ENCODE measurements around the gene ATP8A2.

Gene ATP8A2

GRCh38 chr13:25632166-25632888 is 260.6 kb downstream of the ATP8A2 start:
- DNase-seq (ENCODE audit: low spot score): no peak

- no peak for DNase-seq (ENCODE audit: low spot score)
Measured at GRCh38 chr13:25633093-25633492, 261.3 kb downstream of the ATP8A2 start.

DNA sequence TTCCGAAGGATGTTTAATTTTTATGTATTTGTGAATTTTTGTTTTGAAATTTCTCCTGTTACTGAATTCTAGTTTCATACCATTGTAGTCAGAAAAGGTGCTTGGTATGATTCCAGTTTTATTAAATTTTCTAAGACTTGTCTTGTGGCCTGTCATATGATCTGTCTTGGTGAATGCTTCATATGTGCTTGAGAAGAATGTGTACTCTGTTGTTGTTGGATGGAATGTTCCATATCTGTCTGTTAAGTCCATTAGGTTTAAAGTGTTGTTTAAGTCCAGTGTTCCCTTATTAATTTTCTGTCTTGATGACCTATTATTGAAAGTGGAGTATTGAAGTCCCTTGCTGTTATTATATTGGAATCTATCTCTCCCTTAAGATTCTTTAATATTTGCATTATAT is 273.9 kb downstream of the ATP8A2 start:
- DNase-seq (ENCODE audit: low spot score): no peak

DNA sequence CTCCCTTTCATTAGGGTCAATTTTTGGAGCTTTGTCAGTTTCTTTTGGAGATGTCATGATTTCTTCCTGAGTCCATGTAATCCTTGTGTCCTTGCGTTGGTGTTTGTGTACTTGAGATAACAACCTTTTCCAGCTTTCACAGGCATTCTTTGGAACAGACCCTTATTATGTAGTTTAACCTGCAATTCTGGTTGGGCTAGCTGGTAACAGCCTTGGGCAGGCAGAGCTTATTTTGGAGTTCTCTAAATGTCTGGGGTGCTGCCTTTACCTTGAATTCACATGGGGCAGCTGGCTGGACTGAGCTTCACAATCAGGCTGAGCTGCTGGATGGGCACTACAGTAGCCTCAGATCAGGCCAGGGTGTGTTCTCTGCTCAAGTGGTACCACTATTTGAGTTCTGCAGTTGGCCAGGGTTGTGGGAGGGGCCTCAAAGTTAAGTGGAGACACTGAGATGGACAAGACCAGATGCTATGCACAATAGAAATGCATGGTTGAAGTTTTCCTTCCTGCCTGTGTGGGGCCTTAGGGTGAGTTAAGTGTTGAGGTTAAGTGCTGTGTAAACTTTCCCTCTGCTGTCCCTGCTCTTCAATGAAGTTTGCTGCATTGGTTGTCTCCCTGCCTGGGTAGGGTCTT is 277.3 kb downstream of the ATP8A2 start:
- DNase-seq (ENCODE audit: low spot score): no peak

DNA sequence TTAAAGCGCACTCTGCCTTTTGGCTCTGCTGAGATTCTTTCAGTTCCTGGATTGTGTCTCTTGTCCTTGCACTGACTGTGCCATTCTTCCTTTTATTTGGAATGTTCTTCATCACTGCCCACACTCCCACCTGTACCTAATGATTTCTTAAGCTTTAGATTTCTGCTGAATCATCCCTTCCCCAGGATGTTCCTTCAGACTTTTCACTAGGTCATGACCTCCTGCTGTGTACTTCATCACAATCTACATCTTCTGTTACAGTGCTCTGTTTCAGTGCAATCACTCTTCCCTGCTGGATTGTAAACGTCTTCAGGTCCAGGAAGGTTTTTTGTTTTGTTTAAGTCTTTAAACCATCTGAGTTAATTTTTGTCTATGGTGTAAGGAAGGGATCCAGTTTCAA is 281.0 kb downstream of the ATP8A2 start:
- DNase-seq (ENCODE audit: low spot score): no peak

- no peak for DNase-seq (ENCODE audit: low spot score)
Measured at GRCh38 chr13:25654322-25654721, 282.5 kb downstream of the ATP8A2 start.

DNA sequence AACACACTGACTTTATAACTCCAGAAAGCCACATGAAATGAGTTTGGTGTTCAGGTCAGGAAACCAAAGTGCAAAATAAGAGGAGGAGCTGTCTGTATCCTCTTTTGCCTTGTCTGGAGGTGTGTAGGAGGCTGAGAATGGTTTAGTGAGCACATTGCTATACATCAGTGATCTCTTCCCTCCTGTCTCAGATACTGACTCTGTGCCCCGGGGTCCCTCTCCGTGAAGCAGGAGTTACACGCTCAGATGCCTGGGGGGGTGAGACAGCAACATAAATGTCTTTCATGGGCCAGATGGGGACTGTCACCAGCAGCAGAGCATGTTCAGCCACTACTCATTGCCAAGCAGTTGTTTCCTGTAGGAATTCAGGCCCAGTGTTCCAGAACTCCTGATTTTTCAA is 285.4 kb downstream of the ATP8A2 start:
- DNase-seq (ENCODE audit: low spot score): no peak

DNA sequence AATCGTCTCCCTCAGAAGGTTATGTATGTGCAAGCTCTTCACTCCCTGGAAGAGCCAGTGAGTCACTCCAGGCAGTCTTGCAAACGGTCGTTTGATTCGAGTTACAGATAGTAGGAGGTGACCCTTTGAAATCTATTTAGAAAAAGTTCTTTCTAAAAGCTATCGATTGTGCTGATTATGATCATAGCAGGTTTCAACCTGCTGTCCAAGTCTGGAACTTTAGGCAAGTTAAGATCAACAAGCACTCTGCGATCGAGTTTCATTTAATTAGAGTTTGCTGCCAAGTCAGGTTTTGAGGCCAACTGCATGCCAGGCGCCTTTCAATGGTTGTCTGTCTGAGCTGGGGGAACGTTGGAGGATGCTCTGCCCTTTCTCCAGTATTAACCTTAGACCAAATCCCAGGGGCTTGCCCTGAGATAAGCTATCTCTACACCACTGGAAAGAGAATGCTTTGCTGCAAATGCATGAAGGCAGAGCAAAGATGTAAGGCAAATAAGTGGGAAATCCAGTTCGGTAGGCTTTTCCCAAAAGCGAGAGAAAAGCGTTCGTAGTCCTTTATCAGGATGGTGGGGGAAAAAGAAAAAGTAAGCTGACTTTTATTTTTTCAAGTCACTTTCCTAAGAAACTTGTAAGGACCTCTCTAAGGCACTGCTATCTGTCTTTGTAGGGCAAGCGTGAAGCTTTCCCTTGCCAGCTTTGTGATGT is 287.5 kb downstream of the ATP8A2 start:
- no peak for DNase-seq (ENCODE audit: low spot score)

DNA sequence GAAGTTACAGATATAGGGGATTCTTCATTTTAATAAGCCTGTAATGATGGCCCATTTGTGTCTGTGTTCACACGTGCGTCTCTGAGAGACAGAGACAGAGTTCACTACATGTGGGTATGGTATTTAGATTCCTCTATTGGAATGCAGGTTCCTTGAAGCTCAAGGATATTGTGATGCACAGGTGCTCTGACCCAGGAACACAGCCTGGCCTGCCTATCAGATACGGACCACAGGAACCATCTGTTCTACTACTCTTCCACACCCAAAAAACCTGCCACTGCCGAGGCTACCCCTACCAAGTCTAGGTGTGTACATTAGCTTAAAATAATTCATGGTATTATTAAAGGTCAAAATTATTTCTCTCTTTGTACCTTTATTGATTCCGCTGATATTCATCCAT is 289.2 kb downstream of the ATP8A2 start:
- DNase-seq (ENCODE audit: low spot score): no peak

DNA sequence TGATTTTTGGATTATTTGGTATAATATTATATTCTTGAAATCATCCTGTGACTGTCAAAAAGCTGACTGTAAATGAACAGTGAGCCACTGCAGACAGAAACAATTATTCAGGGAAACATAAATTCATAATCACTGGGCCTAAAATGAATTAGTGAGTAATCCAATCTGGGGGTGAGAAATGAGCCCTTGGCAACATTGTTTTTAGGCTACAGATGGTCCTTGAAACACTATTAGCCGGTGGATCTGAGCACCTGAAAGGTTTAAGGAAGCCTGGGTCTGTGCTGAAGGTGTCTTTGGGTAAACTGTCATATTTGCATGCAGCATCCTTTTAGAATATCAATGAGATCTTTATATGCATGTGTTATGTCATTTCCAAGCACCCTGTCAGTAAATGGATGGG is 290.7 kb downstream of the ATP8A2 start:
- no peak for DNase-seq (ENCODE audit: low spot score)

GRCh38 chr13:25668345-25668744 is 296.6 kb downstream of the ATP8A2 start:
- DNase-seq (ENCODE audit: low spot score): no peak

GRCh38 chr13:25673711-25674110 is 301.9 kb downstream of the ATP8A2 start:
- DNase-seq (ENCODE audit: low spot score): no peak

DNA sequence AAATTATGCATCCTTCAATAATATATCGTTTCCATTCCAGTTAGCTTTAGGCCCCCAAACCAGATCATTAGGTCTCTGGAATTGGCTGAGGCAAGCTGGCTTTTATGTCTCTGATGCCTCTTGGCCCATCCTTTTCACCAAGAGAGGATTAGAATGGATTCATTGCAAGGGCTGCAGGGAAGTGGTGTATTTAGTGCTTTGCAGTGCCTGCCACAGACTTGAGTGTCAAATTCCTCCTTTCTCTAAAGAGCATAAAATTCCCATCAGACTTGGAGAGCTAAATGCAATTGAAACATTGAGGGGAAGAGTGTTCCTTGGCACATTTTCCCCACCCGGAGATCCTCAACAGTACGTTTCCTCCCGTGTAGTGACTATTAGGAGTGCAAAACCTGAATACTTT is 302.6 kb downstream of the ATP8A2 start:
- no peak for DNase-seq (ENCODE audit: low spot score)

DNA sequence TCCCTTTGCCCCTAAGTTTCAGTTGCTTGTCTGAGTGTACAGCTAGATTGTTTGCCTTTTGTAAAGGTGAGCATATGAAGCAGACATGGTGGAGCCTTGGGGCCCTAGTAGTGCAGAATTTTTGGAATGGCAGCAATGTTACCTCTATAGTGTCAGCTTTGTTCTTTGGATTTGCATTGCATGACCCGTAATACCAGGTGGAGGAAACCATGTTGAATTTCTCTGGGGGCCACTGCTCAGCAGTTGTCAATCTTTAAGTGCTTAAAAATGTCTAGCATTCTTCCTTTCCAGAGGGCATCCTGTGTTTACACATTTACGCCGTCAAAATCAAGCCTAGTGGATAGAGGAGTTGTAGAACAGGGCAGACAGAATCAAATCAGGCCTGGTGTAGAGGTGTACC is 303.3 kb downstream of the ATP8A2 start:
- DNase-seq (ENCODE audit: low spot score): no peak

GRCh38 chr13:25677956-25678355 is 306.2 kb downstream of the ATP8A2 start:
- no peak for DNase-seq (ENCODE audit: low spot score)

DNA sequence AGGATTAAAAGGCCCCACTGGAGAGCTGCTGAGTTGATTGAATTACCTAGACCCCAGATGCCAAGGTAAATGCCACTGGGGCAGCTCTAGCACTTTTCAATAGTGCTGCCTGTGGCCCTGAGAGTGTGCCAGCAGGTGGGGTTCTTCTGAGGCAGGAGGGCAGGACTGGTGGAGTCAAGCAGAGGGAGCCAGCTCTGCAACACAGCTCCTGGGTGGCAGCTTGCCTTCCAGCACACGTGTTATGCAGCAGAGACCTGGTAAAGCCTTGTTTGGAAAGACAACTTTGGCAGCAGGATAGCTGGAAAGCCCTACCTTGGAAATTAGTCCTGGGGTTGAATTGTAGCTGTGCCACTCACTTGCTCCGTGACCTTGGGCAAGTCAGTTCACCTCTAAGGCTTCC is 306.6 kb downstream of the ATP8A2 start:
- peak; percentile 12 for DNase-seq (ENCODE audit: low spot score)

DNA sequence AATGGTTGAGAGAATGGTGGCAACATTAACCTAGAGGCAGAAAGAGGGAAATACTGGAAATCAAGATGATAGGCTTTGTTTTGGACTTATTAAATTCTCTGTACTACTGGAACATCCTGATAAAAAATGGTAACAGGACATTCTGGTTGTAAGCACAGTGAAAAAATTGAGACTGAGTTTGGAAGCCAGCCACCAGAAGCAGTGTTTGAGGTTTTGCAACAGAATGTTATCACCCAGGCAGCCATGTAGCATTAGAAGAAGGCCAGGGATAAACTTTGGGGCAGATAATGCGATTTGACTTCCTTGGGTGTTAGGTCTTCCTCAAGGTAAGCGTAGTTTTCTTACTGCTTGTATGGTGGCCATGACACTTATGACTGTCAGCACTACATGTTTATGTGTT is 307.4 kb downstream of the ATP8A2 start:
- DNase-seq (ENCODE audit: low spot score): no peak

GRCh38 chr13:25679936-25680335 is 308.2 kb downstream of the ATP8A2 start:
- DNase-seq (ENCODE audit: low spot score): no peak

- no peak for DNase-seq (ENCODE audit: low spot score)
Measured at GRCh38 chr13:25682276-25682675, 310.5 kb downstream of the ATP8A2 start.

GRCh38 chr13:25683056-25683455 is 311.3 kb downstream of the ATP8A2 start:
- DNase-seq (ENCODE audit: low spot score): no peak

DNA sequence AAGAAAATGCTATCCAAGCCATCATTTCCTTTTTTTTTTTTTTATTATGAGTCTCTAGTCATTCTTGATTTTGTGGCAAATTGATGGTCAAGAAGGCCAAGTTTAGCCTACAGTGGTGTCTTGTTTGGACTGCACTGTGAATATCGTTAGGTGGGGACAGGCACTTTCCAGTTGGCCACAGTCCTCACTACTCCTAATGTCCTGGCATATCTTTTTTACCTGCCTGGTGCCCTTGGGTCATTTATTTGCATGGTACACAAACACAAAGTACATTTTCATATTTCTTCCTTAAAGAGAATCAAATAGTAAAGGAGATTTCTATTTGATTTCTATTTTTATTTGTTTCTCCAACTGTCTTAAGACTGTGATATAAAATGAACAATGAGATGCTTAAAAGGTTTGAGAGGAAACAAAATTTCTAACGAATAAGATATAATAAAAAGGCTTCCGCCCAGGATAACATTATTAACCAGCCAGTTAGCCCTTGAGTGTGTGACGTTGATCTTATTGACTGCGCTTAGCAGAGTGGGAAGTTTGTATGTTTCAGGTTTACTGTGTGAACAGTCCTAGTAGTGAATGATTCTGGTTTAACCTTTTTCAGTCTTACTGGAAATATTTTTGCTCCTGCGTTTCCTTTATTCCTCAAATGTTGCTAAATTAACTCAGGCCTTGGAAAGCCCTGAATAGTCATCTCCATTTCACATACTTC is 312.0 kb downstream of the ATP8A2 start:
- no peak for DNase-seq (ENCODE audit: low spot score)

DNA sequence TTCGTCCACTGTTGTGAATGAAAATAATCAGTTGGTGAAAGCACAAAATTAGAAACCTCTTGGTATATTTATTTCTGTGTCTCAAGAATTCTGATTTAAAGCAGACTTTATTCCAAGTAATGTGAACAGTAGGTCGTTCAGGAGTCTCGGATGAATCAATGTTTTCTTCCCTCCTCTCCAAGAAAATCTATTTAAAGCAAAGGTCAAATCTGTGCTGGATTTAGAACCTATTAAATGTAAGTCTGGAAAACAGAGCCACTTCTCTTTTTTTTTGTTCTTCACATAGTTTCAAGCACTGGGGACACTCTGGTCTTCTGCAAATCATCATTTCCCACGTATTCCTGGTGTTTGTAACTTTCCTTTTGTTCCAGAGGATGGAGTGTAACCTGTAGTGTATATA is 312.7 kb downstream of the ATP8A2 start:
- no peak for DNase-seq (ENCODE audit: low spot score)

Data from SW480 (cell line).